GM18502 (cell line): ENCODE data around the gene C11orf54.

Source experiments
- ATAC-seq: cut with Tn5 transposase; IDR thresholded peaks from one replicate; pipeline ENCODE4 v1.9.1; 2021; ENCODE audit warnings: mild to moderate bottlenecking; ENCODE audit not compliant: unreplicated experiment, poor library complexity

C11orf54 gene

DNA sequence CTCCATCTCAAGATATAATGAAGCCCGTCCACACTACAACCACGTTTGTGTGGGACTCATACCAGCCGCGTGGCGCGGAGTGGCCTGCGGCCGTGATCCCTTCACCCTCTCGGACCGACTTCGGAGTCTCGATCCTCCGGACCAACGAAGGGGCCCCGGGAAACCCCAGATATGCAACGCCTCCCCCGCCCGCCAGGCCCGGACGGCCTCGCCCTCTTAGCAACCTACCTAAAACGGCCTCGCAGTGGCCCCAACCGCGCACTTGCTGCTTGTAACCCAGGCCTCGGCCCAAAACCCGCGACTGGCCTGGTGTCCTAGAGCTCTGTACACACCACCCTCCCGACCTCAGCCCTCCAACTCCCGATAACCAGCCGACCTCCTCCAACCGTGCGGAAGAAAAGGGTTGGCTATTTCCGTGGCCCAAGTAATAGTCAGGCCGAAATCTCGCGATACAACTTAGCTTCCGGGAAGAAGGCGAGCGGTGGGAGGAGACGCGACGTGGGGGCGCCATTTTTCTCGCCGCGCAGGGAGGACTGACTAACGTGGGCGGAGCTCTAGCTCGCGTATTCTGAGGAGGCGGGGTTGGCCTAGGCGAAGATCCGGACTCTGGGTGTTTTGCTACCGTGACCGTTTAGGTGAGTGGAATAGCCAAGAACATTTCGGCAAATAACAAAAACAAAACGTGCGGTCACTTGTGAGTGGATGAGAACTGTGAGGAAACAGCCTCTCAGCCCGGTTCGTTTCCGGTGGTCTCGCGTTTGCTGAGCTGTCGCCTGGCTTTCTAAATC is at the start of gene C11orf54, which contains the start of gene TAF1D:
Gene C11orf54 (plus strand): TSS at position 579 of the 788 bp plus-strand sequence. CDS start 5,722 bp downstream, outside the sequence.
Gene TAF1D (minus strand): TSS at position 402 of the 788 bp plus-strand sequence. CDS start 2,191 bp downstream, outside the sequence.
- peak; percentile 87 for ATAC-seq

DNA sequence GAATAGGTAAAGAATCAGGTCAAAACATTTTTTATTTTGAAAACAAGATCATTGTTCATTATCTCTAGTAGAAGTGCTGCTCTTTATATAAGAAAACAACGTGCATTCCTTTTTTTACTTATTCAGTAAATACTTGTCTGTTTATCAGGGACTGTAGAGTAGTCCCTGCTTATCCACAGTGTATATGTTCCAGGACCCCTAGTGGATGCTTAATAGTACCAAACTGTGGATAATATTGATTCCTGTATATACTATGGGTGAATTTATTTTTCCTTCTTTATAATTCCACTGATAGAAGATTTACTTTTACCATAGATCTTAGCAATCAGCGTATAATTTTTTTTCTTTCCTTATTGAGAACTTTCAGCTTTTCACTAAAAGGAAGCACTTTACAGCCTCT is 47.4 kb upstream of the C11orf54 start:
- ATAC-seq = no peak

DNA sequence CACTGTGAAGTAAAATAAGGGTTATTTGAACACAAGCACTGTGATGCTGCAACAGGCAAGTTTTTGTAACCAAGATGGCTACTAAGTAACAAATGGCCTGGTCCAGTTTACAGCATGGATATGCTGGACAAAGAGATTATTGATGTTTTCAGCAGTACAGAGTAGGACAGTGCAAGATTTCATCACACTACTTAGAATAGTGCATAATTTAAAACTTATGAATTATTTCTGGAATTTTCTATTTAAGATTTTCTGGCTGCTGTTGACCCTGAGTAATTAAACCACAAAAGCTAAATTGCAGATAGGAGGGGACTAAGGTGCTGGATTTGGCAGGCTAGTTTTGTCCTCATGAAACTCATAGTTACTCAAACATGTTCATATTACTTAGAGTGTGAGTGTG is 46.9 kb upstream of the C11orf54 start:
- no peak for ATAC-seq

DNA sequence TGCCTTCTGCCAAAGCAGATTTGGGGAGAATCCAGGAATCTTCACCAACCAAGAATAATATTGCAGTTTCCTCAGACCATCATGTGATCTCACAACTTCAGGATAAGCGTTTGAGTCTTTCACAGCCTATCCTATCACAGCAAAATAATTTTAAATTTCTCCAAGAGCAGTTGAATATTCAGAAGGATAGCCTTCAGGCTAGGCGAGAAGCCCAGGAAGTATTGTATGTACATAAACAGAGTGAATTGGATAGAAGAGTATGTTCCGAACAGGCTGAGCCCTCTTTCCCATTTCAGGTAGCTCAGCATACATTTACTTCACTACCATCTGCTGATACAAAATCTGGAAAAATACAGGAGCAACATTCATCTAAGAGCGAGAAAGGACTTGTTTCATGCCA is 43.9 kb upstream of the C11orf54 start:
- ATAC-seq = no peak

DNA sequence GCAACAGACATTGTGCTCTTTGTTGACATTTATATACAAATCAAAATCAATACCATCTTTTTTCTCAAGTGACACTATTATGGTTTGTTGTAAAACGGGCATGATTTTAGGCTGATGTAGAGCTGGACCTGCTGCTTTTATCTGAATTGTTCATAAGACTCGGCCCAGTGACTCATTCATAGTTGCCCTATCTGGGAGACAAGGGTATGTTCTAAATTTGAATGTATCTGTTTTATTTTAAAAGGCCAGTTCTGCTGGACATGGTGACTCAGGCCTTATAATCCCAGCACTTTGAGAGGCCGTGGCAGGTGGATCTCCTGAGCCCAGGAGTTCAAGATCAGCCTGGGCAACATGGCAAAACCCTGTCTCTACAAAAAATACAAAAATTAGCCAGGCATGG is 40.6 kb upstream of the C11orf54 start:
- ATAC-seq = no peak

DNA sequence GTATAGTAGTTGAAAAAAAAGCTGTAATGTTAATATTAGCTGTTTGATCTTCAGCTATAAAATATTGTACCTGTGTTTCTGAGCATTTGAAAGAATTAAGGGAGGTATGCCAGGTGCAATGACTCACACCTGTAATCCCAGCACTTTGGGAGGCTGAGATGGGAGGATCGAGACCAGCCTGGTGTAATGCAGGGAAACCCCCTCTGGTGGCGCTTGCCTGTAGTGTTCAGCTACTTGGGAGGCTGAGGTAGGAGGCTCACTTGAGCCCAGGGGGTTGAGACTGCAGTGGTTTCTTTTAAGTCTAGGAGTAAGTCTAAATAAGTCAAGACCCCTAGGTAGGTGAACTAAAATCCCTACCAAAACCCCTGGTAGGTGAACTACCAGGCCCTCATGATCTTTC is 37.2 kb upstream of the C11orf54 start:
- ATAC-seq = no peak

DNA sequence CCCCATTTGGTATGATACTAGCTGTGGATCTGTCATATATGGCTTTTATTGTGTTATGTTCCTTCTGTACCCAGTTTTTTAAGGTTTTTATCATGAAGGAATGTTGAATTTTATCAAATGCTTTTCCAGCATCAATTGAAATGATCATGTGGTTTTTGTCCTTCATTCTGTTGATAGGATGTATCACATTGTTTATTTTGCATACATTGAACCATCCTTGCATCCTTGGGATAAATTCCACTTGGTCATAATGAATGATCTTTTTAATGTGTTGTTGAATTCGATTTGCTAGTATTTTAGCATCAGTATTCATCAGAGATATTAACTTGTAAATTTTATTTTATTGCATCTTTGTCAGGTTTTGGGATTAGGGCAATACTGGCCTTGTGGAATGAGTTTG is 31.2 kb upstream of the C11orf54 start:
- ATAC-seq = no peak

DNA sequence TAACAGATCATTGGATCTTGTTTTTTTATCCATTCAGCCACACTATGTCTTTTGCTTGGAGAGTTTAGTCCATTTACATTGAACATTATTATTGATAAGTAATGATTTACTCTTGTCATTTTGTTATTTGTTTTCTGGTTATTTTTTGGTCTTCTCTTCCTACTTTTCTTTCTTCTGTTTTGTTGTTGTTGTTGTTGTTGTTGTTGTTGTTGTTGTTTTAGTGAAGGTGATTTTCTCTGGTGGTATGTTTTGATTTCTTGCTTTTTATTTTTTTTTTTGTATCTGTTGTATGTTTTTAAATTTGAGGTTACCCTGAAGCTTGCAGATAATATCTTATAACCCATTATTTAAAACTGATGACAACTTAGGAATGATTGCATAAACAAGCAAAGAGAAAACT is 28.8 kb upstream of the C11orf54 start:
- ATAC-seq = no peak

DNA sequence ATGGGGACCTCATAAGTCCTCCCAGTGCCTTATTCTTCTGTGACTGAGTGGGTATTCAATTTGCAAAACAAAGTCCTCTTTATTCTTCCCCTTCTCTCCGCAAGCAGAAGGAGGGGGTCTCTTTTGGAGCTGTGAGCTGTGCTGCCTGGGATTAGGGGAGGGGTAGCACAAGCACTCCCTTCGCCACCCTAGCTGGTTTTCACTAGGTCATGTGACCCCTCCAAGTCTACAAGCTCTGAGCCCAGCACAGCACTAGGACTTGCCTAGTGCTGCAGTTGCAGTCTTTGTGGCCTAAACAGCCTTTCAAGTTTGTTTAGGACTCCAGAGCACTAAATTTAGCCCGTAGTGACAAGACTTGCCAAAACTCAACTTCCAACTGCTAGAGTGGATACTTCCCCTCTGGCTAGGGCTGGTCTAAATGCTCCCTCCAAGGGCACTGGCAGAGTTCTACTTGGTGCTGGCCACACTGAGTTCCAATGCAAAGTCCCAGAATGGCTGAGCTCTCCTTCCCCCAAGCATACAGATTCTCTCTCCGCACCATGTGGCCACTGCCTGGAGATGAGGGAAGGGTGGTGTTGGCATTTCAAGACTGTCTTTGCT is 25.6 kb upstream of the C11orf54 start:
- ATAC-seq = no peak

DNA sequence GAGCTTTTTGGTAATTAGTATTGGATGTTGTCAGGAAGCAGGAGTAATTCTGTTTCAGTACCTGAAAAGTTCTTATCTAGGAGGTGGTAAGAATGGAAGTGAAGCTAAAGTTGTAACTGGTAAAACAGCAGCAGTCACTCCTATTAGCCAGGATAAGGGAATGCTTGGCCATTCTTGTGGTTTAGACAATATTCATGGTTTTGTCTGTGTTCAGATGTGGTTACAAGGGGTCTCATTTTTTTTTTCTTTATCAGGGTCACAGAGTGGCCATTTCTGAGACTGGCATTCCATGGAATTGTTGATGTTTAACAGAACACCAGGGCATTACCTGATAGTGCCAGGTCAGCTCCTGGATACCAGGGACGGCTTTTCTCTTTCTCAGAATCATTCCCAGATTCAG is 24.0 kb upstream of the C11orf54 start:
- ATAC-seq = no peak

DNA sequence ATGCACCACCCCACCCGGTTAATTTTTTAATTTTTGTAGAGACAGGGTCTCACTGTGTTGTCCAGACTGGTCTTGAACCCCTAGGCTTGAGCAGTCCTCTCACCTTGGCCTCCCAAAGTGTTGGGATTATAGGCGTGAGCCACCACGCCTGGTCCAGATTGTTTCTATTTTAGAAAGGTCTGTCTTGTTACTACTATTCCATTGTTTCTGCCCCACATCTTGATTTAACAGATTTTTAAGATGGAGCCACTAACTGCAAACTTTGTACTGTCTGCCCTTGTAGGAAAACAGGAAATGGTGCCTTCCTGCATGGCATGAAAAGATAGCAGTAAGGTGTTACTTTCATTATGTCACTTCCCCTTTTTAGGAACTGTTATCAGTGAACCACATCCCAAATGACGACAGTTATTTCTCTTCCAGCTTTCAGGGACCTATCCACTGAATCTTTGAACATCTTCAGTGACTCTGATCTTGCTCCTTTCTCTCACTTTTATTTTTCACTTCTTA is 23.4 kb upstream of the C11orf54 start:
- ATAC-seq = peak; percentile 95

DNA sequence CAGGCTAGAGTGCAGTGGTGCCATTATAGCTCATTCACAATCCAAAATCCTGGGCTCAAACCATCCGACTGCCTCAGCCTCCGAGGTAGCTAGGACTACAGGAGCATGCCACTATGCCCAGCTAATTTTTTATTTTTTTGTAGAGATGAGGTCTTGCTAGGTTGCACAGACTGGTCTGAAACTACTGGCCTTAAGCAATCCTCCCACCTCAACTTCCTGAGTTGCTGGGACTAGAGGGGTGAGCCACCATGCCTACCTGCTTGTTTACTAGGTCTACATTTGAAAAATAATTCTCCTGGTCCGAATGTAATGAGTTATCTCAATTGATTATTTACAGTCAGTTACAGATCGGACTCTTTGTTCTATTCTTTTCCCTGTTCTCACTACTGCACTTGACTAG is 22.2 kb upstream of the C11orf54 start:
- no peak for ATAC-seq

DNA sequence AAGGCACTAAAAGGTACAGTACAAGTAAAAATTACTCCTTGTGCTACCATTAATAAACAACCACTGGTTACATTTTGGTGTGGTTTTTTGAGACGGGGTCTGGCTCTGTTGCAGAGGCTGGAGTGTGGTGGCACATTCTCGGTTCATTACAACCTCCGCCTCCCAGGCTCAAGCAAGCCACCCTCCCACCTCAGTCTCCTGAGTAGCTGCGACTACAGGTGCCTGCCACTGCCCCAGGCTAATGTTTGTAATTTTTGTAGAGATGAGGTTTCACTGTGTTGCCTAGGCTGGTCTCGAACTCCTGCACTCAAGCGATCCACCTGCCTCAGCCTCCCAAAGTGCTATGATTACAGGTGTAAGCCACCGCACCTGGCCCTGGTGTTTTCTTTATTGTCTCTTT is 20.9 kb upstream of the C11orf54 start:
- ATAC-seq = no peak

DNA sequence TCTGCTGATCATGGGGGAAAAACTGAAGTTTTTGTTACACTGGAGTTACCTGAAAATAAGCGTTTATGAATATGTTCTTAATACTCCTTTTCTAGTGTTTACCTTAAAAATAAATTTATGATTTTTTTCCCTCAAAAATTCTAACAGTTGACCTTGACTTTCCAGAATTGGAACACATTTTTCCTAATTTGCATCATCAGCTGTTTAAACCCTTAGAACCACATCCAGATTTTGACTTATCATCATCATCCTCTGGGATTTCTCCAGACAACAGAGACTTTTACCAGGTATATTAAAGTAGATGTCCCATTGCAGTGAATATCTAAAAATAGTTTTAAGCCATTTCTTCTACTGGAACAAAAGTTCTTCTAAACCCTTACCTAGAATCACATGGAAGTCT is 17.4 kb upstream of the C11orf54 start:
- ATAC-seq = no peak

DNA sequence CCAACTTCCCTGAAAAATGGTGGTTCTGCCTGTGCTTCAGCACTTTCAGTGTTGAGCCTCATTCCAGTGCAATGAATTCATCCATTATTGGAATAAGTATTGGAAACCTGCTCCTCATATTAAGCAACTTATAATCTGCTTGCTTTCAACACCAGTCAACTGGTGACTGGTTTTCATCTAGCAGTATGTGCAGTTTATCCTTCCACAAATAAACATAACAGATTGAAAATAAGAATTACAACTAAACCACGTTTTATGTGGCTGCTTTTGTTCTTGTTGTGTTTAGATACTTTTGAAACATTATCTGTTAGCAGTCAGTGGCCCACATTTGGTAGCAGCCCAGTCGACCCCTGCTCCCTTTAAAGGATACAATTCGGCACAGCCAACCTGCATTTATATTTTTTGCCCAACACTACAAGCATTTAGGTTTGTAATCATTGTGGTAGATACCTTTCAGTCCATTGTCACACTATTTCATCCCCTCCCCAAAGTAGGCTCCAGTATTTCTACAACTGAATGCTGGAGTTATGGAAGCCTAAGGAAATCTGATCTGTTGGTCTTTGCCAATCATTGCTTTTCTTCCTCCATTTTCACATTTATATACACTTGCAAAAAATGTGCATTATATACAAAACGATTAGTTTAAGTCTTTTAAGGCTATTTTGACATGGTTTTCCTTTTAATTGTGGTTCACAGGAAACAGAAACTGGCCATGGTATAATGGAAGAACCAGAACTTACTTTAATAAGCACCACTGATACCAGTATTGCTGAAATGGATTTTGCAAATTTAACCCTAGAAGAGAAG is 13.3 kb upstream of the C11orf54 start:
- no peak for ATAC-seq

DNA sequence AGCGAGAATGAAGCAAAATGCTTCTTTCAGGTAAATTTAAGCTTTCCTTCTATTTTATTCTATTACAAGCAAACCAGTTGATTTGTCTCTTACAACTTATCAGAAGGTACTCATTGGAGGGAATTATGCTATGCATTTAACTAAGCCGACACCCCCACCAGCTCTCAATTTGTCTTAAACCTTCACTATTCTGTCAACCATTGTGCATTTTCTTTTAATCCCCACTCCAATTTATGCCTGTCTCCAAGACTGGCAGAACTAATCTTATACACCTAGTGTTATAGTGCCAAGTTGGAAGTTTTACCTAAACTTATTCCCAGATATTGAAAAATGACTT is 12.7 kb upstream of the C11orf54 start:
- no peak for ATAC-seq

DNA sequence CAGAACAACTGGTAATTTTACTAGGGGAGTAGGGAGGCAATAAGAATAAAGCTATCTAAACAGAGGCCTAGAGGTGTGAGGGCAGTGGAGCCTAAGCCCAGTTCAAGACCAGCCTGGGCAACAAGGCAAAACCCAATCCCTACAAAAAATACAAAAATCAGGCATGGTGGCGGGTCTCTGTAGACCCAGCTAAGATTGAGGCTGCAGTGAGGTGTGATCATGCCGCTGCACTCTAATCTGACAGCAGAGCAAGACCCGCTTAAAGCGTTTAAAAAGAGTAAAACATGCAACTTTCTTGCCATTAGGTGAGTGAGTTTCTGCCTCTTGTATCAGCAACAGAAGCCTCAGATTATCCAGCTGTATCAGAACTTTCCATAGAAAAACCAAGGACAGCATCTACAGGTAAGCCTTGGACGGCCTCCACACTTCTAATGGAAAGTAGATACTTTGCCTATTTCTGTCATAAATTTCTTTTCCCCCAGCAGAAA is 12.3 kb upstream of the C11orf54 start:
- ATAC-seq = no peak

DNA sequence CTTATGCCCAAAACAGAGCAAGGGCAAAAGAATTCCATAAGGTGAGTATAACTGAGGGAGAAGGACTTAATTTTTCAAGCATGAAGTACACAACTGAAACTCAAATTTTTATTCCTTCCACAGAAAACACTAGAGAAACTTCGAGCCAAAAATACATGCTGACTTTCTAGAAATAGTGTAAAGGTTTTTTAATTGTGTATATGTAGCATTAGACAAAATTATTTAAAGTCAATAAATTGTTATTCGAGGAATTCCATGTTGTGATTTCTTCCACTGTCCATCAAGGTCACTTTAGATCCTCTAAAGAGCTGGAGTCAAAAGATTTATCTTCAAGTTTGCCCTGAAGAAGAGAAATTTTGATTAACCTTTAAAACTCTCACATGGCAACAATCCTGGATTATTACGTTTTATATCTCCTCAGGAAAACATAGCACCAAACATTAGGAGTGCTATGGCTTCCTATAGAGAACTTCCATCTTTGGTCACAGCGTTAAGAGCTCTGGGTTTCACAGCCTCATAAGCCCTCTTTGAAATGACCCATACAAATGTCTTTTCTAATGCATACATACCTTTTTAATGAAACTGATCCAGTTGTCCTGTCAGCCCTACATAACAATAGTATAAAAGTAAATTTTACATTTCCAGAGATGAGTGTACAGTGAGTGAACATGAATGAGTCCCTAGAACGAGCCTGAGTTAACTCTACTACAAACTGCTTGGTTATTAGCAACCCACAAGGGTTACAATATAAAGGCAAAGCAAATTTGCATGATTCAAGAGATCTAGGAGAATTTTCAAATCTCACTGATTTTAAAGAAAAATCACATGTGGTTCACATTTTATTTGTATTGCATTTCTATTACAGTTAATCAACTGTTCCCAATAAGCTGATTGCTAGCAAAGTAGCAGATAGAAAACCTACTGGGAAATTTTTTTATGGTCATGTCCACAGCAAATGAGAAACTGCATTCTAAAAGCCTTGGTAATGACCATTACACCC is 11.1 kb upstream of the C11orf54 start:
- ATAC-seq = no peak

DNA sequence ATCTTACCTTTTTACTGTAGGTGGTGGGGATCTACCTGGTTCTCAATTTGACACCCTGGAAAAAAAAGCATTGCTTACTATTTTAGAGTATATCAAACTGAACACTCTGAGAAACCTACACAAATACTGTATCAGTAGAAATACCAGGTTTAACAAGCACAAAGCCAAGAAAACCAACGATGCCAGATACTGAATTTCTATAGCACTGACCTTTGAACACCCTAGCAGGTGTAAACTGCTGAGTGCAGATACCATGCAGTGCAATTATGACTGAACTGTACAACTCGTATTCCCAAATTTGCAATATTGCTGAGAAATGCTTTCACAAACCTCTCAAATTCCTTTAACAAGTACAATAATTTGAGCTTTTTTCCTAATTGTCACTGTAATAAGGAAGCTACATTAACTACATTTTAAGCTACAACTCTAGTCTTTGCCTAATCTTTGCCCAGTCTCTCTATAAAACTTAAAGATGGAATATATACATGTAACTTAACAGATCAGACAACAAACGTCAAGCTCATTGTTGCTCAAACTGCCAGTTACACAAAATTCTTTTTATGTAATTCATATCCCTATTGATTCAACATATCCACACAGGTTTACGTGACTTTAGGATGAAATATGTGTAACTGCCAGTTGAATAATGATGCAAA is 9.1 kb upstream of the C11orf54 start:
- ATAC-seq = no peak
